T-helper 2 cell (primary cell): Measurements from ENCODE around the gene PTGR1.
A peak's percentile ranks its signal among the peaks of the same experiment; 100 is the strongest.

Source experiments
- DNase-seq, 5 experiments: peaks; one replicate each; pipeline versions ENCODE4 v3.0.0 to v3.0.0-alpha.2; 2012 to 2022

Gene PTGR1

GRCh38 chr9:111533099-111533790 lies 66.2 kb downstream of the PTGR1 start:
- no peak for DNase-seq

GRCh38 chr9:111531716-111532115 lies 67.7 kb downstream of the PTGR1 start:
- DNase-seq: no peak

- no peak for DNase-seq
These were observed 69.7 kb downstream of the PTGR1 start for GRCh38 chr9:111529787-111530186.

GRCh38 chr9:111527347-111527746 lies 72.1 kb downstream of the PTGR1 start:
- peak in 1 of 5 experiments; percentile 78 for DNase-seq

- peak; percentile 31 to 79 (median 65) for DNase-seq
These were observed 74.1 kb downstream of the PTGR1 start, which contains the start of gene ZNF483 for GRCh38 chr9:111525056-111525977. ZNF483 (plus strand) TSS chr9:111525179; CDS start chr9:111527396, 2,217 bp downstream.

- DNase-seq: no peak
These were observed 74.8 kb downstream of the PTGR1 start for GRCh38 chr9:111524731-111525055.

GRCh38 chr9:111516061-111516465 lies 83.4 kb downstream of the PTGR1 start:
- peak in 1 of 5 experiments; percentile 27 for DNase-seq

GRCh38 chr9:111514967-111515366 lies 84.5 kb downstream of the PTGR1 start:
- no peak for DNase-seq
